Measurements from ENCODE around the gene SLC6A19. TPM values are rescaled to one million over a fixed set of nuclear protein-coding genes. Genes with fewer than 3 reads are reported as not detected.

SLC6A19 gene
- total RNA-seq, 1 experiment from 2014 or later = not detected

DNA sequence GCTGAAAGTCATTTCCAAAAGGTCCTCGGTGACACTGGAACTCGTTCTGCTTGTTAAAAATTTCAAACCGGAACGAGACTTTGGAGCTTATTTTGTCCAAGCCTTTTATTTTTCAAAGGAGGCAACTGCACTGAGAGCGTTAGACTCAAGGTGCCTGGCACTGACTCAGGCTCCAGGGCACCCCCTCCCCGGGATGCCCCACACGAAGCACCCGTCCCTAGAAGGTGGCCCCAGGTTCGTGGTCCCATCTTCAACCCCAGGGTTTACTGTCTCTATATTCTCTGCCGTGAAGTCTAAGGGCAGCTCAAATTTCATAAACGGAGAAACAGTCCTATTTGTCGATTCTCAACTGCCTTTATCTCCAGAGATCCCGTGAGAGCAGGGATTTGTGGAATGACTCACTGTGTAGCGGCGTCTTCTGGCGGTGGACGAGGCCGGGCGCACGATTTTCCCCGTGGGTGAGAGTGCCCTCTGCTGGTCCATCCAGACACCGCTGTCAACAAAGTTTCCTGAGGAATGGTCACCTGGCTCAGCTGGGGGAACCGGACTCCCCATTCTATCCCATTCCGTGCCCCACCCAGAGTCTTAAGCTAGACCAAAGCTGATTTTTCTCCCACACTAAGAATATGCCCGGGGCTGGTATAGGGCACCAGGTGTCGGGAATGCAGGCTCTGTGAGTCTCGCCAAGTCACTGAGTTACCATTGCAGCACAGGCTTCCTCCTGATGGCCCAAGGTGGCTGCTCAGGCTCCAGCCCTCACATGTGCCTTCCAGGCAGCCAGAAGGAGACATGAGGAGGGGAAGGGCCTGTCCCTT, 27.1 kb upstream of the SLC6A19 start:
- Histone ChIP-seq H3K9me3 (0 out of 2 replicates have a peak, but pooled peaks cover 2% of the 10 kb centered on the region), H3K36me3 (no peaks in the 10 kb centered on the region), H3K27me3 (no peaks in the 10 kb centered on the region), H3K4me3 (no peak overlapping the region)
- DNase-seq = peak; percentile 88

DNA sequence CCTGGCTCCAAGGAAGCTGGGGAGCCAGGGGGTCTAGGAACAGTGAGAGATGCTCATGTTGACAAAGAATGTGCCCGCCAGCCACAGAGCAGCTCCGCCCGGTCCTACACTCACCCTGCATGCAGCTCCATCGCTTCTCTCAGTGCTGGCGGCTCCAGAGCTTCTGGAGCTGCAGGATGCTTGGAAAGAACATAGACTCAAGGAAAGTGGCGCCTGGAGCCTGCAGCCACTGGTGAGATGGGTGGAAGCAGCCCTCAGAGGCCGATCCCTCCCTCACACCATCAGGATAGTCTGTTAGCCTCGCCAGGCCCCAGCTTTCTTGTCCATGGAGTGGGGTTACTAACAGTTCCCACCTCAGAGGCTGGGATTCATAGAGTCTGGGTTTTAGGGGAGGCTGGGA, 26.4 kb upstream of the SLC6A19 start:
- Histone ChIP-seq H3K9me3 (0 out of 2 replicates have a peak, but pooled peaks cover 2% of the 10 kb centered on the region), H3K27me3 (no peaks in the 10 kb centered on the region), H3K4me3 (no peak overlapping the region), H3K36me3 (no peaks in the 10 kb centered on the region)
- DNase-seq = peak; percentile 1

DNA sequence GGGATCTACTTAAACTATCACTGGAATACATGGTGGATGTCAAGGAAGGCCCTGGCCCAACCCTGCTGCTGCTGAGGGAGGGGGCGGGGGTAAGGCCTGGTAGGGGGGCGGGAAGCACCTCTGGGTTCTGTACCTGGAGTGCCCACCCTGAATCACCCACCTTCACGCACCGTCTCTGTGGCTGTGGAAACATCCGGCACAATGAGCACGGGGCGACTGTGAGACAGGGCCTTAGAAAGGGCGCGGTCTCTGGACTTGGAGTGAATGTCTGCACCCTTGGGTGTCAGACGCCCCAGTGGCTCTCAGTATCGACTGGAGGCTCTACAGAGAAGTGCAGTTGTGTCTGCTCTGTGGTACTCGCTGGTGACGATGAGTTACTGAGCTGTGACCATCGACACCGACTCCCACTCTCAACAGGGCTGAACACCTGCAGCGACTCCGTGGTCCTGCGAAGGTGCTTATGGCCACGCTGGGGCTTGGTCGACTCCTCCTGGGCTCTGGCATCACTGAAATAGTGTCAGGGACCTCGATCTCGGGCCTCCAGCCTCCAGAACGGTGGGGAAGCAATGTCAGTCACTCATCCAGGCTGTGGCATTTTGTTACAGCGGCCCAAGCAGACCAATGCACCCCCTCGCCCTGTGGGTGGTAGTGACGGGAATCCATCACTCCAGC, 25.5 kb upstream of the SLC6A19 start:
- Histone ChIP-seq H3K36me3 (no peaks in the 10 kb centered on the region), H3K9me3 (0 out of 2 replicates have a peak, but pooled peaks cover 2% of the 10 kb centered on the region), H3K4me3 (no peak overlapping the region), H3K27me3 (no peaks in the 10 kb centered on the region)
- no peak for DNase-seq

DNA sequence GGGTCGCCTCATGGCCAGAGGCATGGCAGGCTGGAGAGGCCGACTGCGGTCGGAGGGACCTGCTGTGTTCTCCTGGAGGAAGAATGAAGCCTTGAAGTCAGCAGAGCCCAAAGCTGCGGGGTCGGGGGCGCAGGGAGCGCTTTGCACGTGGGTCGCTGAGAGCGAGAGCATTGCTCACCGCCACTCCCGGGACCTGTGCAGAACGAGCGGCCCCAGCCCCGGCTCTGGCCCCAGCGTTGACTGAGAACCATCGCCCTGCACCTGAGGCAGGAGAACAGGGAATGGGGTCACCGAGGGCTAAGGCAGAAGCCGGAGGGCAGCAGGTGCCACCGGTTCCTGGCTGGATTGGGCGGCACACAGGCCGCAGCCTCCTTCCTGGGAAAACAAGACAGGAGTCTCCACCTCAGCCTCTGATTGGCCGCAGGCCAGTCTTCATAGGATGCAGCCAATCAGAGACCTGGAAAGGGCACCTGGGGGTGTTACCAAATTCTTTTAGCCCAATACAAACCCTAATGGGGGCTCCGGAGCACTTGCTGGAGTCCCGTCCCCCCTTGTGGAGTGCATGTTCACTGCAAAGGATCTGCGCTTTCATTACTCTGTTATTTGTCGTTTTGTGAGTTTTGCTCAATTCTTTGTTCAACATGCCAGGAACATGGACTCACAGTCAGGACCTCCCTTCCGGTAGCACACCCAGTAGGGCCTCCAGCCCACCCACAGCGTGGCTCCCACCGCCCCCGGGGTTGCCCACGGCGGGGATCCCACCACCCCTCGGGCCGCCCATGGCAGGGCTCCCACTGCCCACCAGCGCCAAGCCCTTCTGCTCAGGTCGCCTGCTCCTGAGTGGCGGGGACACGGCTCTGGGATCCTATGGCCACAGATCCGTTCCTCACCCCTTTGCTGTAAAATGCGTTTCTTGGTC, 24.7 kb upstream of the SLC6A19 start:
- Histone ChIP-seq H3K4me3 (no peak overlapping the region), H3K27me3 (no peaks in the 10 kb centered on the region), H3K9me3 (0 out of 2 replicates have a peak, but pooled peaks cover 2% of the 10 kb centered on the region), H3K36me3 (no peaks in the 10 kb centered on the region)
- DNase-seq = no peak

DNA sequence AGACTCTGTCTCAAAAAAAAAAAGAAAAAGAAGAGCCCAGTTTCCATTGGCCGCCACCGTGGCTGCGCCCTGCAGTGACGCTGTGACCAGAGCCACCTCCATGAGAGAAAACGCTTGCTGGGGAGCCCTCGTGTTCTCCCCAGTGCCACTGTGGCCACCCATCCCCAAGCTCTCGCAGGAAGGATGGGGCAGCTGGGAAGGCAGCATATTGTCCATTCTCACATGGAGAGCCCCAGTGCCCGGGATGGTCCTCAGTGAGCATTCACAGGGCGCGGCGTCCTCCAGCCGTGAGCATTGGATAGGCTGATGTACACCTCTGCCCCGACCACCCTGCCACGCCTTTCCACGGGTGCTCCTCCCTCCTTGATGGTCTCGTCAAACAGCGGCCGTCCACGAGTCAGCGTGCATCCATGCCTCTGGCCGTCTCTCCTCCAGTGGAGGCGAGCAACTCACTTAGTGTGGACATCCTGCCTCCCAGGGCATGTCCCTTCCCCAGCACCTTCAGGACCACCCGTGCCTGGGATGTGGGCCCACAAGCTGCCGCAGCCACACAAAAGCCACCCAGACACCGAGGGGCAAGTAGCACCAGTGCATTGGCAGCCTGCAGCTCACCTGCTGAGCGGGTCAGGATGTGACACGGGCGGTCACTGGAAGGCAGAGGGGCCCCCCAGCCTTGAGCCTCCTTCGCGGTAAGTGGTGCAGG, 23.4 kb upstream of the SLC6A19 start:
- H3K27me3 ChIP-seq = no peaks in the 10 kb centered on the region
- H3K9me3 ChIP-seq = 0 out of 2 replicates have a peak, but pooled peaks cover 2% of the 10 kb centered on the region
- no peak for DNase-seq
- H3K4me3 ChIP-seq = no peak overlapping the region
- H3K36me3 ChIP-seq = no peaks in the 10 kb centered on the region

DNA sequence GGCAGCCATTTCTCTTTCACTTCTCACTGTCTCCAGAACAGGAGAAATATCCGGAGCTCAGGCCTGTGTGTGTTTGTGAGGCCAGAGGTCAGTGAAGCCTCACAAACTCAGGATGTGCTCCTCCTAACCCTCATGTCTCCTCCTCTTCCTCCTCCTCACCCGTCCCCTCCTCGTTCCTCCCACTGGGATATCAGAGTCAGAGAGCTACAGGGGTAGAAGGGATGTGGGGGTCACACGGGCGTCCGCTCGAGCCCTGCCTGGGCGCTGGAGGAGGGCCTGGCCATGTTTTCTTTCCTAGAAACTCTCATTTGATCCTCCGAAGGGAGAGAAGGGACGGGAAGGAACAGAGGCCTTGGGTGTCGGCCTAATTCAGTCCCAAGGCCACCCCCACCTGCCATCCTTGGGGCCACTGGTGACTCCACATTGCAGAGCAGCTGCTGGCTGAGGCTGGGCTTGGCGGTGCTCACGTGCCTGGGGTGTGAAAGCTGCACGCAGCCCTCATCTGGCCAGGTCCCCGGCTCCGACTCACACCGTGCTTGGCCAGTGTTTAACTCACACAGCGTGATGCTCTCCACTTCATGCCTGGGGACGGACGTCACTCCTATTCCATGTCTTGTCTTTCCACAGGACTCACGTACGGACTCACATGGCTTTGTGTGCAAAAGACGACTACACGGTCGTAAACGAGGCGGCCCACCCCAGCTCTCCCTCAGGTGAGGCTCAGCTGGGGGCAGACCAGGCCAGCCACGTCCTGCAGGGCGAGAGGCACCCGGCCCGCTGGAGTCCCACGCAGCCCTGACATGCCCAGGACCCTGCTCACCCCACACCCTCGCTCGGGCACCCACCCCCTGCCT, 22.6 kb upstream of the SLC6A19 start:
- Histone ChIP-seq H3K9me3 (no peaks in the 10 kb centered on the region), H3K4me3 (no peak overlapping the region), H3K36me3 (no peaks in the 10 kb centered on the region), H3K27me3 (no peaks in the 10 kb centered on the region)
- DNase-seq = no peak

DNA sequence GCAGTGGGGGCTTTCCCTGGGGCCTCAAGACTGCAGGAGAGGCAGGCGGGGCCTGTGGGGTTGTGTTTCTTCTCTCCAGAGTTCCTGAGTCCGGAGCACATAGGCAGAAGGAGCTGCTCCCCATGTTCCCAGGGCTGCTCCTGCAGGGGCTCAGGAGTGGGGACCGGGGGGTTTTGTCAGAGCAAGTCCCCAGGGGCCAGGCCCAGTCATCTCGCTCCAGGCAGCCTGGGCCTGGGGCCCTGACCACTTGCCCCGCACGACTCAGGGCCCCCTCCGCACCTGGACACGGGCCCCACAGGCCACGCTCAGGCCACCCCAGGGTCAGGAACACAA, 22.0 kb upstream of the SLC6A19 start:
- DNase-seq = no peak
- Histone ChIP-seq H3K4me3 (no peak overlapping the region), H3K36me3 (no peaks in the 10 kb centered on the region), H3K9me3 (no peaks in the 10 kb centered on the region), H3K27me3 (no peaks in the 10 kb centered on the region)

DNA sequence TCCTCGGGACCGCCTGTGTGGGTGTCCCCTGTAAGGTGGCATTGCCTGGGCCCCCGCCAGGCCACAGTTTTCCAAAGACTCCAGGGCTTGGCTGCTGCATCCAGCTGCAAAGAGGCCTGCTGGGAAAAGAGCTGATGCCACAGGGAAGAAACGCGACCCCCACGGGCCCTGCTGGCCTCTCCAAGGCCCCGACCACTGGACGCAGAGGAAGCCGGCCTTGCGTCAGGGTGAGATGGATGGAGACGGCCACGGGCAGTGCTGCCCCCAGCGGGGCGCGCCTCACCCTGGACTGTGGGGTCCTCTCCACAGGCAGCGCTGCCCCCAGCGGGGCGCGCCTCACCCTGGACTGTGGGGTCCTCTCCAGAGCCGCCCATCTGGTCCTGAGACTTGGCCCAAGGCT, 21.3 kb upstream of the SLC6A19 start:
- no peak for DNase-seq
- Histone ChIP-seq H3K9me3 (no peaks in the 10 kb centered on the region), H3K27me3 (no peaks in the 10 kb centered on the region), H3K36me3 (no peaks in the 10 kb centered on the region), H3K4me3 (no peak overlapping the region)

DNA sequence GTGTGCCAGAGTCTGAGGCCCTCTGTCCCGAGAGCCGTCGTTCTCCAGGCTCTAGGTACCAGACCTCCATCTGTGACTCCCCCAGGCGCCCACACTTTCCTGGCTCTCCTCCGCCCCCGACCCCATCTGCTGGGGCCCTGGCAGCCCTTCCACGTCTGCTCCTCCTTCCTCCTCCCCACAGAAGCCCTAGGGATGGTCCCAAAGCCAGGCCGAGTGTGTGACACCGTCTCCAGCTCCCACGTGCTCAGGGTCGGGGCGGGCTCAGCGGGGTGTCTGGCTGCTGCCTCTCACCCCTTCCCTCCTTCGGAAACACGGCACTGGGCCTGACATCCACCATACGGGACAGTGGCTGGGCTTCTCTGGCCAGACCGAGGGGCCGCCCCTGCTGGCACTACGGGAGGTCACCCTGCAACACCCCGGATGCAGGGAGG, 20.5 kb upstream of the SLC6A19 start:
- Histone ChIP-seq H3K27me3 (no peaks in the 10 kb centered on the region), H3K4me3 (no peak overlapping the region)
- no peak for DNase-seq

DNA sequence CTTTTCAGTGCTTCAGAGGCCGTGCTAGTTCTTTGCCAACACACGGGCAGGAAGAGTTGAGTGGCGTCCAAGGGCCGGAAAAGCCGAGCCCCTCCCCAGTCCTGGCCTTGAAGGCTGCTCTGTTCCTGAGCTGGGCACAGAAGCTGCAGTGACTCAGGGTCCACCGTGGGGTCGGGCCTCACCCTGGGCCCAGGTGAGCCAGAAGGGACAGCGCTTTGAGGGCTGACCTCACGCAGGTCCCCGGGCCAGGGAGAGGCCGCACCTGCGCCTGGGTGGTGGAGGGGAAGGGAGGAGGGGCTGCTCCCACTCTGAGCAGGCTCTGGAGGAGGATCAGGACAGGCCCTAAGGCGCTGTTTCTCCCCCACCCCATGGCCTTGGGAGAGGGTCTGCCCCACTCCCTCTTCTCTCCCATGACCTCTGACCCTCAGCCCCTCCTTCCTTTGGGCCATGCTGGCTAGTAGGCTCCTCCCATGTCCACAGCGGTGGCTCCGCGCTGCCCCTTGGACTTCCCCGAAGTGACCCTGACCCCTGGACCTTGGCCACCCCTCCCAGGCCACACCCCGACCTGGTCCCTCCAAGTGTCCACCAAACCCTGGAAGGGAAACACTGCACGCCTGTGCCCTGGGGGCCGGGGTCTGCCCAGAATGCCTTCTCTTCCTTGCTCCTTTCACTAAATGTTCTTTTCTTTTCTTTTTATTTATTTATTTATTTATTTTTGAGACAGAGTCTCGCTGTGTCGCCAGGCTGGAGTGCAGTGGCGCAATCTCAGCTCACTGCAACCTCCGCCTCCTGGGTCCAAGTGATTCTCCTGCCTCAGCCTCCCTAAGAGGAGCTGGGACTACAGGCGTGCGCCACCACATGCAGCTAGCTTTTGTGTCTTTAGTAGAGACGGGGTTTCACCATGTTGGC, 19.7 kb upstream of the SLC6A19 start:
- Histone ChIP-seq H3K9me3 (no peaks in the 10 kb centered on the region), H3K4me3 (no peak overlapping the region), H3K36me3 (no peaks in the 10 kb centered on the region), H3K27me3 (peaks cover 5% of the 10 kb centered on the region; the same call in 1 of the 2 replicates)
- DNase-seq = no peak

More for the DNA sequence above, 20.5 kb upstream of the SLC6A19 start:
- Histone ChIP-seq H3K9me3 (no peaks in the 10 kb centered on the region), H3K36me3 (no peaks in the 10 kb centered on the region)

DNA sequence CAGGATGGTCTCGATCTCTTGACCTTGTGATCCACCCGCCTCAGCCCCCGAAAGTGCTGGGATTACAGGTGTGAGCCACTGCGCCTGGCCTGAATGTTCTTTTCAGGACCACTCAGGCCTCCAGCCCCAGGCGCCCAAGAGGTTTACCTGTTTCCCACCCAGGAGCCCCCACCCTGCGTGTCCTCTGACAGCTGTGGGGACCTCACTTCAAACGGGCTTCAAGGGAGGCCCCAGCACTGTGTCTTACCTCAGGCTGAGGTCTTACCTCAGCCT, 19.1 kb upstream of the SLC6A19 start:
- peaks cover 8% of the 10 kb centered on the region for H3K27me3 ChIP-seq
- H3K9me3 ChIP-seq = no peaks in the 10 kb centered on the region
- no peak for DNase-seq
- H3K4me3 ChIP-seq = no peak overlapping the region
- no peaks in the 10 kb centered on the region for H3K36me3 ChIP-seq

DNA sequence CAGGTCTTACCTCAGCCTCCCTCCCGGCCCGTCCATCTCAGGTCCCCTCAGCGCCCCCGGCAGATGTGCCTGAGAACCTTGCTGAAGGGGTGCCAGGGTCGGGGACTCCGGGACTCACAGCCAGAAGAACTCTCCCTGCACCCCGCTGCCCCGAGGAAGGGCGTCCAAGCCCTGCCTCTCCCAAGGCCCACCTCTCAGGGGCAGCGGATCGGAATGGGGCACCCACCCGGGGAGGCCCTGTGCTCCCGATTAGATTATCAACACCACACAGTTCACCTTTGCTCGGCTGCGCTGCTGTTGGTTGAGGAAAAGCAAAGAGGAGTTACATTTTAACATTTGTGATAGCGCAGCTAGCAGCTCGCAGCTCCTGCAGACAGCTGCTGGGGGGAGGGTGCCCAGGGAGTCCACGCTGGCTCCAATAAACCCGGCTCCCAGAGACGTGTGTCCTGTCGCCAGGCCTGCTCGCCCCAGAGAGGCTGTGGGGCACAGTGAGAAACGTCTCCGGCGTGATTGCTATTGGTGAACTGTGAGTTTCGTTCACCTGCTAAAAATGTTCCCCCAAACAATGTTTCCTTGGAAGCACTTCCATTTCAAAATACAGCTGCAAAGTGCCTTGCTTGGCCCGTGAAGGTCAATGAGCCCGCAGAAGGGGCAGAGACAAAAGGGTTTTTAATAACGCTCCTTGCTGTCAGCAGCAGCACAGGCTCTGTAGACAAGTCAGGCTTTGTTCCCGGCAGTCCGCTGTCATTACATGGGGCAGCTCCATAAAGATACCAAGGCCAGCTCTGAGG, 18.6 kb upstream of the SLC6A19 start:
- Histone ChIP-seq H3K36me3 (no peaks in the 10 kb centered on the region), H3K27me3 (peaks cover 14% of the 10 kb centered on the region), H3K9me3 (no peaks in the 10 kb centered on the region), H3K4me3 (no peak overlapping the region)
- no peak for DNase-seq

DNA sequence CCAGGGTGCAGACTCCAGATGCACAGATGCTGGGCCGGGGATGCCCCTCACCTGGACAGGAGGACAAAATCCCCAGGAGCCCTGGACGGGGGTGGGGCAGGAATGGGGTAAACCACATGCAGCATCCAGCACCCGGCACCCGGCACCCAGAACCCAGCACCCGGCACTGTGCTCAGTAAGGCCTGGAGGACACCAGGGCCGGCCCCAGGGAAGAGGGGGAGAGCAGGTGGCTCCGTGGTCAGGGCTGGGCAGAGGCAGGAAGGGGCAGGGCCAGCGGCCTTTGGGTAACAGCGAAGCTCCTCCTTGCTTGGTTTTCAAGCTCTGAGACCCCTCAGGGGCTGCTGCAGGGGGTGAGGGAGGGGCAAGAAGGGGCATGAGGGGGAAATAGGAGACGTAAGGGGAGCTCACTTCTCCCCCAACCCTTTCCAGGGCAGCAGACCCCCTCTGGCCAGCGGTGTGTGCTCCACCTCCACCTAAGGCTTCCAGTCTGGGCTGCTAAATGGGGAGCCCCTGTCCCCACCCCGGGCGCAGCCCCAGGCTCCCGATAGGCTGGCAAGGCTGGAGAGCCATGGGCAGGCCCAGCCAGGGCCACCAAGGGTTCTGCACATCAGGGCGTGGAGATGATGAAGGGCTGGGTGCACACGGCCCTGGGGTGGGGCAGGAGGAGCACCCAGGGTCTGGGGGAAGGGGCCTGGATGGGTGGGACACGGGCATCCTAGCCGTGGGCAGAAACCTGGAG, 17.8 kb upstream of the SLC6A19 start:
- H3K9me3 ChIP-seq = no peaks in the 10 kb centered on the region
- H3K4me3 ChIP-seq = no peak overlapping the region
- DNase-seq = no peak
- no peaks in the 10 kb centered on the region for H3K36me3 ChIP-seq
- H3K27me3 ChIP-seq = peaks cover 21% of the 10 kb centered on the region

DNA sequence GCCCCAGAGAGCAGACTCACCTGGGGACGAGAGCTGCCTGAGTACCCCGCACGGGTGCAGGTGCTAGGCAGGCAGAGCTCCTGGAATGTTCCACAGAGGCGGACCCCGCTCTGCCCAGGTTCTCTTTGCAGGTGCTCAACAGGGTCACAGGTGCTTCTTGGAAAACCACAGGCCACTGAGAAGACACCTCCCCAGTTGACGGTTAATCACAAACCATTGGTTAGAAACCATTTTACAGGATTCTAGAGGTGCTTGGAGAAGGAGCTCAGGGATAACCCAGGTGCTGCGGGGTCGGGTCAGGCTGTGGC, 17.3 kb upstream of the SLC6A19 start:
- Histone ChIP-seq H3K4me3 (no peak overlapping the region), H3K36me3 (no peaks in the 10 kb centered on the region), H3K9me3 (no peaks in the 10 kb centered on the region), H3K27me3 (peaks cover 26% of the 10 kb centered on the region)
- DNase-seq = no peak

All from MG63 (cell line).